ENCODE results near the gene PTPRB.

GRCh38 chr12:70604662-70605061 is 32.6 kb downstream of the PTPRB start:
- TF ChIP-seq CTCF (IDR thresholded peaks at IDR 0.05) = no peak
- no peak for TF ChIP-seq POLR2A (IDR thresholded peaks at IDR 0.05)

Data from adrenal gland (tissue), 5 donors.